ENCODE measurements around the gene EPN2. TPM values are rescaled to one million over a fixed set of nuclear protein-coding genes. Genes with fewer than 3 reads are reported as not detected.
A peak's percentile ranks its signal among the peaks of the same experiment; 100 is the strongest.

Gene EPN2
- total RNA-seq, 2 experiments from 2014 or later, result 9.0 to 12.0 TPM

DNA sequence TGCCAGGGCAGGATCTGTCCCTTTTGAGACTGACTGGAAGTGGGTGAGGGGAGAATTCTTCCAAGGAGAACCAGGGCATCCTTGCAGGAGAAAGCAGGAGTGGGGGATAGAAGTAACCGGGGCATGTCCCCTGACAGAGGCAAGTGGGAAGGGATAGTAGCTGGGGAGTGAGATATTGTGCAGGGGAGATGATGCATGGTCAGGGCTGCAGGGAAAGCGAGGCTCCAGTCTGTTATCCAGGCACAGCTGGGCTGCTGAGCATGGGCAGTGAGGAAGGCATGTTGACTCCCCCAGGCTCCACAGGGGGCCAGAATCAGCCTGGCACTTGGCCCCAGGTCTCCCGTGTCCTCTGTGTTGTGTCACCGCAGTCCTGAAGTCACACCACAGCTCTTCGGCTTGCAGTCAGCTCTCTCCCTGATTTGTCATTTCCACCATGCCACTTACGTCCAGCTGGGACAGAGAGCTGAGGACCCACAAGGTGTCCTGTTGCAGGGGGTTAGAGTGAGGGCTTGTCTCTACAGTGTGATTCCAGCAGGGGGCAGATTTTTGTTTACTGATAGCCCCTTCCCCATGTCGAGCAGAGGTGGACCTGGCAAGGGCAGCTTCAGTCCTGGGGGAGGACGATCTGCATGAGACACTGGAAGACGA, 84.4 kb downstream of the EPN2 start:
- CTCF ChIA-PET, result interaction anchor here (1.4 kb wide), 1 partner anchor 10 kb away, joined by 3 read pairs; no protein-coding TSS in a partner anchor
- Mint-ChIP-seq H3K9me3 (peaks cover 13% of the 10 kb centered on the region), H3K4me3 (no peak overlapping the region), H3K4me1 (ENCODE audit: low read depth) (no peaks in the 10 kb centered on the region), H3K36me3 (peaks cover 2% of the 10 kb centered on the region), H3K27me3 (peaks cover 4% of the 10 kb centered on the region), H3K27ac (no peak overlapping the region)
- POLR2A ChIA-PET, result no interaction called here
- intact Hi-C loops (cut with micrococcal nuclease), result no loop called here
- DNase-seq, result no peak

DNA sequence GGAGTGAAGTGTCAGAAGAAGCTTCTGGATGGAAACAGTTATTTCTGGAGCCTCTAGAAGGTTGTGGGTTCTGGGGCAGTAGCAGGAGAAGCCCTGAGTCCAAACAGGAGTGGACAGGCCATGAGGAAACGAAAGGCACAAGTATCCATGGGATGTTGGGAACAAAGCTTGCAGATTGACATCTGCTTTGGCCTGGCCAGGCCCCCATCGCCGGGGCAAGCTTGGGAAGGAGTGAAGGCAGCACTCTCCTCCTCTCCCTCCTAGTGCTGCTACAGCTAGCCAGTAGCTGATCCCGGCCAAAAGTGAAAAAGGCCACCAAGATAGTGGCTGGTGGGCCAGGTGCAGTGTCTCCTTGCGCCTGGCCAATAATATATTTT, 85.0 kb downstream of the EPN2 start:
- Mint-ChIP-seq H3K4me1 (ENCODE audit: low read depth) (no peaks in the 10 kb centered on the region), H3K9me3 (peaks cover 15% of the 10 kb centered on the region), H3K27me3 (peaks cover 4% of the 10 kb centered on the region), H3K4me3 (no peak overlapping the region), H3K36me3 (peaks cover 2% of the 10 kb centered on the region), H3K27ac (no peak overlapping the region)
- CTCF ChIA-PET, result interaction anchor here (1.4 kb wide), 1 partner anchor 11 kb away, joined by 3 read pairs; no protein-coding TSS in a partner anchor
- intact Hi-C loops (cut with micrococcal nuclease), result no loop called here
- no peak for DNase-seq
- POLR2A ChIA-PET, result interaction anchor here (1.1 kb wide), 1 partner anchor 9 kb away, joined by 3 read pairs; no protein-coding TSS in a partner anchor

DNA sequence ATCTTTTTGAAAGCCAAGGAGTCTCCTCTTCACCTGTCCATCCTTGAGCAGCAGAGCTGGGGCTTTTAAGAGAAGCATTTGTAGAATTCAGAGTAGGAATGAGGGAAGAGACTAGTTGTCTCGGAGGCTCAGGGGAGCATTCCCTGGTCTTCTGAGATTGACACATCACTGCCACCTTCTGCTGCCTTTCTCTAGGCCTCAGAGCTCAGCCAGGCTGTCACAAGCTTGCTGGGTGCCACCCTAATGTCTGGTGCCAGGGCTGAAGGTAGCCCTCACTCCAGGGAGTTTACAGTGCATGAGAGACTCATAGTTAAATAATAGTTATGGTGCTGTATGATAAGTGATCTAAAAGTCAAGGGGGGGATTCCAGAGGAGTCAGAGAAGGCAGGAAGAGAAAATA, 85.7 kb downstream of the EPN2 start:
- Mint-ChIP-seq H3K36me3 (peaks cover 2% of the 10 kb centered on the region), H3K4me1 (ENCODE audit: low read depth) (no peaks in the 10 kb centered on the region), H3K27ac (no peak overlapping the region), H3K4me3 (no peak overlapping the region), H3K27me3 (peaks cover 4% of the 10 kb centered on the region), H3K9me3 (peaks cover 15% of the 10 kb centered on the region)
- ChIA-PET CTCF (interaction anchor here (0.7 to 1.3 kb wide), 3 partner anchors 15 to 136 kb away, joined by 3 to 4 read pairs (median 3); no protein-coding TSS in a partner anchor), POLR2A (interaction anchor here (1.1 kb wide), 1 partner anchor 8 kb away, joined by 3 read pairs; no protein-coding TSS in a partner anchor)
- intact Hi-C loops (cut with micrococcal nuclease), result no loop called here
- no peak for DNase-seq

DNA sequence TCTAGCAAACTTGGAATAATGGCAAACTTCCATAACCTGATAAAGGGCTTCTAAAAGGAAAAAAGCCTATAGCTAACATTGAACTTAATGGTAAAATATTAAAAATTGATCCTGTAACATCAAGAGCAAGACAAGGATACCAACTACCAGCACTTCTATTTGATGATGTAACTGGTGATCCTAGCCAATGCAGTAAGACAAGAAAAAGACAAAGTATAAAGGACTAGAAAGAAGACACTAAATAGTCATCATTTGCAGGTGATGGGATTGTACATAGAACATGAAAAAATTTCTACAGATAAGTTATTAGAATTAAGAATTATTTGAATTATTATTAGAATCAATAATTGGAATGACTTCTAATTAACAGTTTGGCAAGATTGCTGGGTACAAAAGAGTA, 88.4 kb downstream of the EPN2 start:
- ChIA-PET POLR2A (no interaction called here), CTCF (no interaction called here)
- no peak overlapping the region for H3K4me3 Mint-ChIP-seq
- H3K36me3 Mint-ChIP-seq, result peaks cover 2% of the 10 kb centered on the region
- H3K4me1 Mint-ChIP-seq (ENCODE audit: low read depth), result no peaks in the 10 kb centered on the region
- H3K9me3 Mint-ChIP-seq, result peaks cover 15% of the 10 kb centered on the region
- intact Hi-C loops (cut with micrococcal nuclease), result no loop called here
- no peak for DNase-seq
- no peak overlapping the region for H3K27ac Mint-ChIP-seq
- peaks cover 4% of the 10 kb centered on the region for H3K27me3 Mint-ChIP-seq

DNA sequence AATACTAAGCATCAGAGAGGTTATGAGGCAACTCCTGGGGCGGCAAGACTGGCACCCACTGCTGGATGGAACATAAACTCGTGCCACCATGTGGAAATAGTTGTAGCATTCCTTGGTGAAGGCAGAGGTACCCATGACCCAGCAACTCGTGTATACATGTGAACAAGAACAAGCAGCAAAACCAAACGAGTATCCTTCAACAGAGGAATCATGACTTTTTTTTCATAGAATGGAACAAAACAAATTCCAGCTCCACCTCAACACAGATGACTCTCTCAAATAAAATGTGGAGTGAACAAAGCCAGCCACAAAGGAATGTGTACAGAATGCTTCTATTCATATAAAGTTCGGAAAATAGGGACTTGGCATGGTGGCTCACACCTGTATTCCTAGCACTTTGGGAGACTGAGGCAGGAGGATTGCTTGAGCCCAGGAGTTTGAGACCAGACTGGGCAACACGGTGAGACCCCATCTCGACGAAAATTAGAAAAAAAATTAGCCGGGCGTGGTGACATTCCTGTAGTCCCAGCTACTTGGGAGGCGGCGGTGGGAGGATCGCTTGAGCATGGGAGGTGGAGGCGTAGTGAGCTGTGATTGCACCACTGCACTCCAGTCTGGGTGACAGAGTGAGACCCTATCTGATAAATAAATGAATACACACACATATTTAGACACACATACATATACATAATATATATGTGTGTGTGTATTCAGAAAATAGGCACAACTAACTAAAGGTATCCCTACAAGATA, 90.0 kb downstream of the EPN2 start:
- no peaks in the 10 kb centered on the region for H3K4me1 Mint-ChIP-seq (ENCODE audit: low read depth)
- DNase-seq, result no peak
- H3K27ac Mint-ChIP-seq, result no peak overlapping the region
- H3K36me3 Mint-ChIP-seq, result peaks cover 2% of the 10 kb centered on the region
- ChIA-PET POLR2A (no interaction called here), CTCF (no interaction called here)
- H3K9me3 Mint-ChIP-seq, result peaks cover 15% of the 10 kb centered on the region
- H3K4me3 Mint-ChIP-seq, result no peak overlapping the region
- peaks cover 1% of the 10 kb centered on the region for H3K27me3 Mint-ChIP-seq
- intact Hi-C loops (cut with micrococcal nuclease), result no loop called here

DNA sequence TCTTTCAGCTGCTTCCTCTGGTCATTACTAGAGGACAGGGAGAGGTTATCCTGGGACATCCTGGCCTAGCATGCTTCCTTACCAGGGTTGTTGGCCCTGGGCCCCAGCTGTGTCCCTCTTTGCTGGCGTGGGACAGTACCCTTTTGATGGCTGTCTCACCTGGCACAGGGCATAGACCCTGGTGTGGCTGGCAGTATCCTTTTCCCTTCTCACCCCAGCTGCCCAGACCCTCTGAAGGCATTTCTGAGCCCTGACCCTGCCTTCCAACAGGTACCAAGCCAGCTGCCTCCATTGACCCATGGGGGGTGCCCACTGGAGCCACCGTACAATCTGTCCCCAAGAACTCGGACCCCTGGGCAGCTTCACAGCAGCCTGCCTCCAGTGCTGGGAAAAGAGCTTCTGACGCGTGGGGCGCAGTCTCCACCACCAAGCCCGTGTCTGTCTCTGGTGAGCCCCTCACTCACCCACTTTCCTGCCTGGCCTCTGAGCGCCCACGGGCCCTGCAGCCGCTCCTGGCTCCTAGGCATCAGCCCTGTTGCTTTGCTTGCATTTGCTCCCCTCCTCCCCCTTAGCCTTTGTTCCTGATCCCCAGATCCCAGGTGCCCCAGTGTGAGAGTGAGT, 91.4 kb downstream of the EPN2 start:
- POLR2A ChIA-PET, result no interaction called here
- no peak overlapping the region for H3K4me3 Mint-ChIP-seq
- no peak overlapping the region for H3K27ac Mint-ChIP-seq
- H3K27me3 Mint-ChIP-seq, result peaks cover 1% of the 10 kb centered on the region
- peak; percentile 4 for DNase-seq
- CTCF ChIA-PET, result no interaction called here
- H3K36me3 Mint-ChIP-seq, result peaks cover 2% of the 10 kb centered on the region
- peaks cover 4% of the 10 kb centered on the region for H3K4me1 Mint-ChIP-seq (ENCODE audit: low read depth)
- peaks cover 15% of the 10 kb centered on the region for H3K9me3 Mint-ChIP-seq
- intact Hi-C loops (cut with micrococcal nuclease), result no loop called here

DNA sequence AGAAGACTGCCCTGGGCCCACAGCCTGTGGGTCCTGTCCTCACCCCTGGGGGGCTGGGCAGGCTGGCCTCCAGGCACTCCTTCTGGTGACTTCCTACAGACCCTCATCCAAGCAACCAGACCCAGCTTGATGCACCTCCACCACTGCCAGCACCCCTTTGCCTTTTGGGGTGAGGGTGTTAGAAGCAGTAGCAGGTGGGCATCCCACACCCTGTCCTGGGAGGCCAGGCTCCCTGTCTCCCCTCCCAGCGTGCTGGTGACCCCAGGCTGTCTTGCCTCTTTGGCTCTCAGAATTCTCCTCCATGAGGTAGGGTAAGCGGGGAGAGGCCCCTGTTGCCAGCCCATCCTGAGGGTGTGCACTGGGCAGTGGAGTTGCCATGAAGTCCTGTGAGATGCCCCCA, 92.0 kb downstream of the EPN2 start:
- Mint-ChIP-seq H3K4me1 (ENCODE audit: low read depth) (peaks cover 4% of the 10 kb centered on the region), H3K27ac (no peak overlapping the region), H3K9me3 (peaks cover 15% of the 10 kb centered on the region), H3K27me3 (peaks cover 1% of the 10 kb centered on the region), H3K36me3 (peaks cover 2% of the 10 kb centered on the region), H3K4me3 (no peak overlapping the region)
- POLR2A ChIA-PET, result no interaction called here
- DNase-seq, result peak; percentile 3
- CTCF ChIA-PET, result interaction anchor here (0.9 to 1.3 kb wide), 2 partner anchors 10 to 33 kb away, joined by 3 to 6 read pairs; partner anchors contain the start of gene B9D1
- intact Hi-C loops (cut with micrococcal nuclease), result no loop called here

DNA sequence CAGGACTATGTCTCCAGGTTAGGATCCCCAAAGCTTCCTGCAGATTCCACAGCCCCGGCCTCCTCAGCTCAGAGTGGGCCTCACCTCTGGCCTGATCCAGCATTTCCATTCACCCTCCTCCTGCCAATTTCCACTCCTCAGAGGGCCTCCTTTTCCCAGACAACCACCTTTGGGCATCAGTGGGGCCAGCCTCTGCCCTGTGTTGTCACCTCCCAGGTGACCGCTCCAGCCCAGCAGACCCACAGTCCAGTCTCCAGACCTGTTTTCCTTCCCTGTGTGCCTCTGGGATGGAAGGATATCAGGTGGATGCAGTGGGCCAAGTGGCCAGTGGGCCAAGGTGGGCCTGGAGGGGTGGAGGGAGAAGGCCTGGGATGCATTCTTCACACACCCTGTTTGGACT, 92.7 kb downstream of the EPN2 start:
- no peak overlapping the region for H3K4me3 Mint-ChIP-seq
- H3K27me3 Mint-ChIP-seq, result peaks cover 1% of the 10 kb centered on the region
- intact Hi-C loops (cut with micrococcal nuclease), result no loop called here
- POLR2A ChIA-PET, result no interaction called here
- H3K36me3 Mint-ChIP-seq, result peaks cover 2% of the 10 kb centered on the region
- CTCF ChIA-PET, result interaction anchor here (0.9 to 1.3 kb wide), 2 partner anchors 9 to 32 kb away, joined by 3 to 6 read pairs; partner anchors contain the start of gene B9D1
- H3K4me1 Mint-ChIP-seq (ENCODE audit: low read depth), result peaks cover 4% of the 10 kb centered on the region
- peak; percentile 5 for DNase-seq
- H3K27ac Mint-ChIP-seq, result no peak overlapping the region
- H3K9me3 Mint-ChIP-seq, result peaks cover 15% of the 10 kb centered on the region

DNA sequence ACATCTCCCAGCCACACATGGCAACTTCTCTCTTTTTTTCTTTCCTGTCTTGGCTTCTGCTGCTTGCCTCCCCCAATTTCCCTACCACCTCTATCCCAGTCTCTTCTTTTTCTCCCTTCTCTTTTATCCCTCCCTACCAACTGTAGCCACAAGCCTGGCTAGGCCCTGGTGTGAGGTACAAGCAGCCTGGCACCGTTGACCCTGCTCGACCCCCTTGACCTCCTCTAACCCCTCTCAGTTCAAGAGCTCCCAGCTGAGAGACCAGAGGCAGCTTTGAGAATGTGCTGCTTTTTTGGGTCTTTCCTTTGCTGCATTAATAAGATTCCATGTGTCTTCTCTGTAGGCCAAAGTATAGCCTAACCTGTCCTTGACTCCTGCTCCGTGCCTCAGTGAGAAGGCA, 93.1 kb downstream of the EPN2 start:
- Mint-ChIP-seq H3K27me3 (no peaks in the 10 kb centered on the region), H3K4me1 (ENCODE audit: low read depth) (peaks cover 4% of the 10 kb centered on the region), H3K9me3 (peaks cover 11% of the 10 kb centered on the region), H3K27ac (no peak overlapping the region), H3K4me3 (no peak overlapping the region), H3K36me3 (peaks cover 2% of the 10 kb centered on the region)
- no peak for DNase-seq
- intact Hi-C loops (cut with micrococcal nuclease), result no loop called here
- ChIA-PET CTCF (interaction anchor here (0.9 to 1.3 kb wide), 2 partner anchors 9 to 32 kb away, joined by 3 to 6 read pairs; partner anchors contain the start of gene B9D1), POLR2A (no interaction called here)

DNA sequence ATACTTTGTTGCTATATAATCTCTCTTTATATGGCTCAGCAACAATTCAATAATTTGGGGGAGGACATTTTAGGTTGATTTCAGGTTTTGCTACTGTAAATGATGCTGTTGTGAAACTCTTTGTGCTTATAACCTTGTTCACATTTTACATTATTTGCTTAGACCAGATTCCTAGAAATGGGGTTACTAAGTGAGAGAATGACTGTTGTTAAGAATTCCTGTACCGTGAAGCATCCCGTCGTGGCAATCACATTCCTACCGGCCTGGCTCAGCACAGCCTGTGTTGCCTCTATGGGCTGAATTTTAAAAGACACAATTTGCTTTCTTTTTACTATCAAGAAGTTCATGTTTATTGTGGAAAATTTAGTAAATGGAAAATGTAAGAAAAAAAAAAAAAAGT, 94.0 kb downstream of the EPN2 start:
- CTCF ChIA-PET, result no interaction called here
- Mint-ChIP-seq H3K36me3 (no peaks in the 10 kb centered on the region), H3K27ac (no peak overlapping the region), H3K4me1 (ENCODE audit: low read depth) (peaks cover 4% of the 10 kb centered on the region), H3K4me3 (no peak overlapping the region), H3K27me3 (no peaks in the 10 kb centered on the region), H3K9me3 (peaks cover 4% of the 10 kb centered on the region)
- intact Hi-C loops (cut with micrococcal nuclease), result no loop called here
- no peak for DNase-seq
- POLR2A ChIA-PET, result interaction anchor here (0.6 kb wide), 1 partner anchor 8 kb away, joined by 3 read pairs; no protein-coding TSS in a partner anchor

DNA sequence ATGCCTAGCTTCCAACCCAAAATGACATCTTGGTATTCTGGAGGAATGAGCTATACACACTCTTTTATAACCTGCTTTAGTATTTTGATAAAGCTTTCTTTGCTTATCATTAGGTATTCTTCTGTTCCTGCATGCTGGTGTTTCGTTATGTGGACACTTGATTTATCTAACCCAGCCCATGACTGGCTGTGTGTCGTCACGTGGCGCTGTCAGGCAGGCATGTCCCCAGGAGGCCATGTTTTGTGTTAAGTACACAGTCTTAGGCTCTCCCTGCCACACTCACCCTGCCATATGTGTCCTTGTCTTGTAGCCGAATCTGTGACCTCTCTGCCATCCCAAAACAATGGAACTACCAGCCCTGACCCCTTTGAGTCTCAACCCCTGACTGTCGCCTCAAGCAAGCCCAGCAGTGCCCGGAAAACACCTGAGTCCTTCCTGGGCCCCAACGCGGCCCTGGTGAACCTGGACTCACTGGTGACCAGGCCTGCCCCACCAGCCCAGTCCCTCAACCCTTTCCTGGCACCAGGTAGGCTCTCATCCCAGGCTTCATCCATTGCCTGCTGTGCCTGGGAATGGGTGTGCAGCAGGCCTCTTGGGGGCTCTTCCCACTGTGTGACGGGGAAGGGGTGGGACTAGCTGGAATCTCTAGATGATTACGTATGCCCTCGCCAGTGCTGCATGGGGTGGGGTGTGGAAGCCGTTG, 94.5 kb downstream of the EPN2 start:
- DNase-seq, result peak; percentile 5
- Mint-ChIP-seq H3K4me3 (no peak overlapping the region), H3K27me3 (no peaks in the 10 kb centered on the region), H3K27ac (no peak overlapping the region), H3K4me1 (ENCODE audit: low read depth) (peaks cover 4% of the 10 kb centered on the region), H3K36me3 (no peaks in the 10 kb centered on the region), H3K9me3 (peaks cover under 1% of the 10 kb centered on the region)
- ChIA-PET CTCF (no interaction called here), POLR2A (interaction anchor here (0.6 kb wide), 1 partner anchor 9 kb away, joined by 3 read pairs; no protein-coding TSS in a partner anchor)
- intact Hi-C loops (cut with micrococcal nuclease), result no loop called here

Data from activated CD4-positive, alpha-beta memory T cell treated with anti-CD3 and anti-CD28 coated beads for 36 hours (primary cell).